Caco-2 (cell line): Measurements from ENCODE around the gene GPC5. TPM values are rescaled to one million over a fixed set of nuclear protein-coding genes. Genes with fewer than 3 reads are reported as not detected.

Experiments used
- BruUV-seq: library from RNA; stranded (reverse); fragments of 400-500 nt; replicated peaks from 2 replicates; lab custom pipeline; 2021; lab: Mats Ljungman, UMichigan
- CTCF ChIA-PET: fragments of 300-600 bp; sonication (Branson Sonifier 250); formaldehyde crosslinking; loops from one replicate; lab custom pipeline; 2022; ENCODE audit warnings: antibody characterized with exemption; lab: Charles Lee
- POLR2A ChIA-PET: fragments of 300-600 bp; sonication (Branson Sonifier 250); formaldehyde crosslinking; loops from one replicate; lab custom pipeline; 2022; ENCODE audit warnings: antibody characterized with exemption; lab: Charles Lee
- DNase-seq, 2 experiments: peaks; one replicate each; pipeline versions ENCODE4 v3.0.0 to v3.0.0-alpha.2; 2020 to 2022
- H3K27me3 ChIP-seq: replicated peaks from 2 replicates; pipeline ENCODE4 v1.6.0; 2011; ENCODE audit warnings: low read length; ENCODE audit not compliant: control insufficient read depth, insufficient read depth
- H3K36me3 ChIP-seq: 2 replicates; pipeline ENCODE4 v1.5.1; 2011; ENCODE audit warnings: low read length; ENCODE audit not compliant: control insufficient read depth, insufficient read depth
- H3K4me1 ChIP-seq: fragments of 250-450 bp; sonication (Bioruptor Pico); 2 replicates; pipeline ENCODE4 v1.5.1; 2020; ENCODE audit warnings: mild to moderate bottlenecking
- H3K4me3 ChIP-seq: 2 replicates; pipeline ENCODE4 v1.5.1; 2011; ENCODE audit warnings: low read depth, mild to moderate bottlenecking, control low read depth, low read length
- H3K9me3 ChIP-seq: fragments of 250-450 bp; sonication (Bioruptor Pico); 2 replicates; pipeline ENCODE4 v1.5.1; 2020; ENCODE audit warnings: mild to moderate bottlenecking, moderate library complexity
- H3K27ac Mint-ChIP-seq: one replicate; pipeline ENCODE4 v1.8.0; 2022; ENCODE audit warnings: mixed read lengths; ENCODE audit not compliant: unreplicated experiment
- H3K27me3 Mint-ChIP-seq: one replicate; pipeline ENCODE4 v1.8.0; 2022; ENCODE audit warnings: mixed read lengths; ENCODE audit not compliant: insufficient read depth, unreplicated experiment
- H3K36me3 Mint-ChIP-seq: one replicate; pipeline ENCODE4 v1.8.0; 2022; ENCODE audit warnings: mild to moderate bottlenecking, mixed read lengths; ENCODE audit not compliant: insufficient read depth, unreplicated experiment
- H3K4me1 Mint-ChIP-seq: one replicate; pipeline ENCODE4 v1.8.0; 2022; ENCODE audit warnings: low read depth, mixed read lengths; ENCODE audit not compliant: unreplicated experiment
- H3K4me3 Mint-ChIP-seq: one replicate; pipeline ENCODE4 v1.8.0; 2022; ENCODE audit warnings: mild to moderate bottlenecking, moderate library complexity, mixed read lengths; ENCODE audit not compliant: unreplicated experiment
- H3K9me3 Mint-ChIP-seq: one replicate; pipeline ENCODE4 v1.8.0; 2022; ENCODE audit warnings: mixed read lengths; ENCODE audit not compliant: unreplicated experiment
- intact Hi-C: fragments of 100-400 bp; cut with micrococcal nuclease; formaldehyde crosslinking; loops from one replicate; pipeline ENCODE4 v1.10.0; 2022; ENCODE audit not compliant: unreplicated experiment
- total RNA-seq: library from RNA; stranded (reverse); gene quantifications from 2 replicates; pipeline ENCODE4 v1.2.3, GENCODE V29; 2022
- TF ChIP-seq, protein P1 (sequence below), 2 experiments: fragments of 200-600 bp in 1 of 2; IDR thresholded peaks; 1 replicate in 1 of 2; 2 replicates in 1 of 2; pipeline versions ENCODE4 v1.5.1 to v1.8.0; 2011 to 2022; ENCODE audit warnings: antibody characterized with exemption in 1 of 2, control low read depth in 1 of 2, inconsistent platforms in 1 of 2, low read depth in 1 of 2, low read length in 1 of 2, mild to moderate bottlenecking in 1 of 2, moderate library complexity in 1 of 2; ENCODE audit not compliant: insufficient read depth in 1 of 2, severe bottlenecking in 1 of 2, unreplicated experiment in 1 of 2

The GPC5 gene
- total RNA-seq, 1 experiment from 2014 or later, result 4.1 TPM

DNA sequence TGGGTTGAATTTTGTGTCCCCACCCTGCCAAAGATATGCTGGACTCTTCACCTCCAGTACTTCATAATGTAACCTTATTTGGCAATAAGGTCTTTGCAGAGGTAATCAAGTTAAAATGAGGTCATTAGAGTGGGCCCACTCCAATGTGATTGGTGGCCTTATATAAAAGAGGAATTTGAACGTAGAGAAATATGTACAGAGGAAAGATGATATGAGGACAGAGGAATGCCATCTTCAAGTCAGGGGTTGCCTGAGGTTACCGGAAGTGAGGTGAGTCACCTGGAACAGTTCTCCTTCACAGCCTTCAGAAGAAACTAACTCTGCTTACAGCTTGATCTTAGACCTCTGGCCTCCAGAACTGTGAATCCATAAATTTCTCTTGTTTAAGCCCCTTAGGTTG, 69.9 kb downstream of the GPC5 start:
- no TSS peak for BruUV-seq
- no peaks in the 10 kb centered on the region for H3K27me3 Mint-ChIP-seq
- POLR2A ChIA-PET, result no interaction called here
- no peaks in the 10 kb centered on the region for H3K9me3 Mint-ChIP-seq
- H3K27ac Mint-ChIP-seq, result no peak overlapping the region
- DNase-seq, result peak; percentile 8 to 46
- H3K27me3 ChIP-seq, result no peaks in the 10 kb centered on the region
- H3K9me3 ChIP-seq, result no peaks in the 10 kb centered on the region
- no peaks in the 10 kb centered on the region for H3K36me3 ChIP-seq
- no peaks in the 10 kb centered on the region for H3K4me1 Mint-ChIP-seq
- H3K4me3 ChIP-seq, result no peak overlapping the region
- H3K4me3 Mint-ChIP-seq, result no peak overlapping the region
- intact Hi-C loops, result no loop called here
- H3K4me1 ChIP-seq, result no peaks in the 10 kb centered on the region; the same call in 1 of the 2 replicates
- H3K36me3 Mint-ChIP-seq, result no peaks in the 10 kb centered on the region
- CTCF ChIA-PET, result no interaction called here
- TF ChIP-seq, protein P1, sequence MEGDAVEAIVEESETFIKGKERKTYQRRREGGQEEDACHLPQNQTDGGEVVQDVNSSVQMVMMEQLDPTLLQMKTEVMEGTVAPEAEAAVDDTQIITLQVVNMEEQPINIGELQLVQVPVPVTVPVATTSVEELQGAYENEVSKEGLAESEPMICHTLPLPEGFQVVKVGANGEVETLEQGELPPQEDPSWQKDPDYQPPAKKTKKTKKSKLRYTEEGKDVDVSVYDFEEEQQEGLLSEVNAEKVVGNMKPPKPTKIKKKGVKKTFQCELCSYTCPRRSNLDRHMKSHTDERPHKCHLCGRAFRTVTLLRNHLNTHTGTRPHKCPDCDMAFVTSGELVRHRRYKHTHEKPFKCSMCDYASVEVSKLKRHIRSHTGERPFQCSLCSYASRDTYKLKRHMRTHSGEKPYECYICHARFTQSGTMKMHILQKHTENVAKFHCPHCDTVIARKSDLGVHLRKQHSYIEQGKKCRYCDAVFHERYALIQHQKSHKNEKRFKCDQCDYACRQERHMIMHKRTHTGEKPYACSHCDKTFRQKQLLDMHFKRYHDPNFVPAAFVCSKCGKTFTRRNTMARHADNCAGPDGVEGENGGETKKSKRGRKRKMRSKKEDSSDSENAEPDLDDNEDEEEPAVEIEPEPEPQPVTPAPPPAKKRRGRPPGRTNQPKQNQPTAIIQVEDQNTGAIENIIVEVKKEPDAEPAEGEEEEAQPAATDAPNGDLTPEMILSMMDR (IDR thresholded peaks at IDR 0.05; ENCODE audit: insufficient read depth in 1 of 2, low read depth in 1 of 2, low read length in 1 of 2, severe bottlenecking in 1 of 2, unreplicated experiment in 1 of 2), result no peak

DNA sequence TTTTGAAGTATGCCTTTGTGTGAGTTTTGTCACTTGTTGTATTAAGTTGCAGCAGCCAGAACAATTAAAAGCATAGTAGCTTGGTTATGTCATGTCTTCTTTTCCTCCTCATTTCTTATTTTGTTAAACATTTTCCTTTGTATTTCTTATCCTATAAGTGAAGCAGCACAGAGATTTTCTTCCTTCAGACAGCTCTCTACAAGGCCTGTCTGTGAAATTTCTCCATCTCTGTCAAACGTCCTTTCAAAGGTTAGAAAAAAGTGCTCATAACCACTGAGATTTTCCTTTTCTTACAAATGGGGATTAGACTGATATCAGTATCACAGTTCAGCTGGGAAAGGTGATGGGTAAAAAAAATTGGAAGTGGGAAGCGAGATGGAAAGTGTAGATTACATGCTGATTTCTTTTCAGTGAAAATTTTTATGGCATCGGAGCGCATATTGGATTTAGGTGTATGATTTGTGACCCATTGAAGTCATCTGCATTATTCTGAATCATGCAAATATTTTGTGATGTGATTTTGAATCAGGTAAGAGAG, 71.7 kb downstream of the GPC5 start:
- BruUV-seq, result no TSS peak
- Histone ChIP-seq H3K4me1 (no peaks in the 10 kb centered on the region; the same call in 1 of the 2 replicates), H3K9me3 (no peaks in the 10 kb centered on the region), H3K27me3 (no peaks in the 10 kb centered on the region), H3K36me3 (no peaks in the 10 kb centered on the region), H3K4me3 (no peak overlapping the region)
- intact Hi-C loops, result no loop called here
- Mint-ChIP-seq H3K36me3 (no peaks in the 10 kb centered on the region), H3K9me3 (no peaks in the 10 kb centered on the region), H3K27ac (no peak overlapping the region), H3K4me3 (no peak overlapping the region), H3K27me3 (no peaks in the 10 kb centered on the region), H3K4me1 (no peaks in the 10 kb centered on the region)
- ChIA-PET POLR2A (no interaction called here), CTCF (no interaction called here)
- TF ChIP-seq, protein P1 (IDR thresholded peaks at IDR 0.05; ENCODE audit: insufficient read depth in 1 of 2, low read depth in 1 of 2, low read length in 1 of 2, severe bottlenecking in 1 of 2, unreplicated experiment in 1 of 2), result no peak
- no peak for DNase-seq

DNA sequence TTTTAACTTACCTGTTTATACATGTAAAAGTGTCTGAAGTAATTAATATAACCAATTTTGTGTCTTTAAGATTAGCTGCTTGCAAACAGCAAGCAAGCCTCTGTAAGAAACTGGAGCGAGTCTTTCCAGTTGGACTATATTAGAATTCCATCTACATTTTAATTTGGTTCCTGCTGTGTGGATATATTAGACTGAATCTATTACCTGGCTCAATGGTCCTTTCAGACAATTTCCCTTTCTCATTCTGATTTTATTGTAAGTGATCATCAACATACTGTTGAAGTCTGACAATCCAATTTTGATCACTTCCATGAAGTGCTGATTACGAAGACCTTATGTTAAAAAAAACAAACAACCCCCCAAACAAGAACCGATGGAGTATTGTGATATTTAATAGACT, 72.3 kb downstream of the GPC5 start:
- Mint-ChIP-seq H3K4me3 (no peak overlapping the region), H3K9me3 (no peaks in the 10 kb centered on the region), H3K27ac (no peak overlapping the region), H3K36me3 (no peaks in the 10 kb centered on the region), H3K27me3 (no peaks in the 10 kb centered on the region), H3K4me1 (no peaks in the 10 kb centered on the region)
- Histone ChIP-seq H3K36me3 (no peaks in the 10 kb centered on the region), H3K27me3 (no peaks in the 10 kb centered on the region), H3K4me1 (no peaks in the 10 kb centered on the region; the same call in 1 of the 2 replicates), H3K4me3 (no peak overlapping the region), H3K9me3 (no peaks in the 10 kb centered on the region)
- CTCF ChIA-PET, result no interaction called here
- no TSS peak for BruUV-seq
- DNase-seq, result no peak
- POLR2A ChIA-PET, result no interaction called here
- intact Hi-C loops, result no loop called here
- TF ChIP-seq, protein P1 (IDR thresholded peaks at IDR 0.05; ENCODE audit: insufficient read depth in 1 of 2, low read depth in 1 of 2, low read length in 1 of 2, severe bottlenecking in 1 of 2, unreplicated experiment in 1 of 2), result no peak
